ENCODE data around the gene LSAMP. TPM values are rescaled to one million over a fixed set of nuclear protein-coding genes. Genes with fewer than 3 reads are reported as not detected.

Gene LSAMP
- total RNA-seq, 1 donor, result 3.3 TPM

GRCh38 chr3:116045314-116045713 is 400.0 kb downstream of the LSAMP start:
- no peaks in the 10 kb centered on the region for H4K20me1 ChIP-seq (ENCODE audit: insufficient read depth, low read length)
- DNase-seq (ENCODE audit: insufficient read length, low spot score, missing footprints), result no peak
- H3K4me1 ChIP-seq (ENCODE audit: insufficient read depth, low read length), result no peaks in the 10 kb centered on the region
- no peaks in the 10 kb centered on the region for H3K36me3 ChIP-seq (ENCODE audit: insufficient read depth, low read length)
- no peak overlapping the region for H3K27ac ChIP-seq (ENCODE audit: low read depth, low read length)
- H3K79me2 ChIP-seq (ENCODE audit: insufficient read depth, low read length), result no peaks in the 10 kb centered on the region
- no peaks in the 10 kb centered on the region for H3K27me3 ChIP-seq (ENCODE audit: insufficient read depth, low read length)
- no peak for TF ChIP-seq CTCF (IDR thresholded peaks at IDR 0.05; ENCODE audit: extremely low read depth, low read depth, low read length)
- no peaks in the 10 kb centered on the region for H3K9me3 ChIP-seq (ENCODE audit: low read depth, low read length)
- no peak overlapping the region for H2AFZ ChIP-seq (ENCODE audit: low read length)
- H3K4me3 ChIP-seq (ENCODE audit: insufficient read depth, low read length), result no peak overlapping the region
- no peak overlapping the region for H3K4me2 ChIP-seq (ENCODE audit: insufficient read depth, low read length)

DNA sequence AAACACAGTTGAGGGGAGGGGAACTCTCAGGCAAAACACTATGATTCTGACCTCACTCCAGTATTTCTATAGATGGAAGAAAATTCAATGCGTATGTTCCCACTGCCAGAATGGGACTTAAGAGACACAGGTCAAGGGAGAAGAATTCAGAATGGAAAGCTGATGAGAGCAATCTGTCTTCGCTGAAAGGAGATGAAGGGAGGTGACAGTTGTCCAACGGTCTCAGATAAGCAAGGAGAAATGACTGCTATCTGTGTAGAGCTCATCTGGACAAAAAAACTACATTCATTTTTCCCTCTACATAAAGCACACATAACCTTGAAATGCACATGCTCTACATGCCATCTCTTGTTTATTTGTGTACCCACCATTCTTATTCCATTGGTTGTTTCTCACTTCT is 405.1 kb downstream of the LSAMP start:
- H3K4me3 ChIP-seq (ENCODE audit: insufficient read depth, low read length), result no peak overlapping the region
- TF ChIP-seq CTCF (IDR thresholded peaks at IDR 0.05; ENCODE audit: extremely low read depth, low read depth, low read length), result no peak
- H2AFZ ChIP-seq (ENCODE audit: low read length), result no peak overlapping the region
- no peak overlapping the region for H3K4me2 ChIP-seq (ENCODE audit: insufficient read depth, low read length)
- no peak for DNase-seq (ENCODE audit: insufficient read length, low spot score, missing footprints)
- no peaks in the 10 kb centered on the region for H3K27me3 ChIP-seq (ENCODE audit: insufficient read depth, low read length)
- no peaks in the 10 kb centered on the region for H3K9me3 ChIP-seq (ENCODE audit: low read depth, low read length)
- no peaks in the 10 kb centered on the region for H3K4me1 ChIP-seq (ENCODE audit: insufficient read depth, low read length)
- H3K36me3 ChIP-seq (ENCODE audit: insufficient read depth, low read length), result no peaks in the 10 kb centered on the region
- no peaks in the 10 kb centered on the region for H4K20me1 ChIP-seq (ENCODE audit: insufficient read depth, low read length)
- H3K27ac ChIP-seq (ENCODE audit: low read depth, low read length), result no peak overlapping the region
- H3K79me2 ChIP-seq (ENCODE audit: insufficient read depth, low read length), result no peaks in the 10 kb centered on the region

GRCh38 chr3:116039651-116039985 is 405.7 kb downstream of the LSAMP start:
- no peaks in the 10 kb centered on the region for H3K9me3 ChIP-seq (ENCODE audit: low read depth, low read length)
- H3K4me3 ChIP-seq (ENCODE audit: insufficient read depth, low read length), result no peak overlapping the region
- no peak overlapping the region for H3K4me2 ChIP-seq (ENCODE audit: insufficient read depth, low read length)
- no peaks in the 10 kb centered on the region for H3K27me3 ChIP-seq (ENCODE audit: insufficient read depth, low read length)
- no peaks in the 10 kb centered on the region for H3K4me1 ChIP-seq (ENCODE audit: insufficient read depth, low read length)
- H4K20me1 ChIP-seq (ENCODE audit: insufficient read depth, low read length), result no peaks in the 10 kb centered on the region
- TF ChIP-seq CTCF (IDR thresholded peaks at IDR 0.05; ENCODE audit: extremely low read depth, low read depth, low read length), result no peak
- no peak for DNase-seq (ENCODE audit: insufficient read length, low spot score, missing footprints)
- no peak overlapping the region for H3K27ac ChIP-seq (ENCODE audit: low read depth, low read length)
- no peaks in the 10 kb centered on the region for H3K79me2 ChIP-seq (ENCODE audit: insufficient read depth, low read length)
- H2AFZ ChIP-seq (ENCODE audit: low read length), result no peak overlapping the region
- no peaks in the 10 kb centered on the region for H3K36me3 ChIP-seq (ENCODE audit: insufficient read depth, low read length)

DNA sequence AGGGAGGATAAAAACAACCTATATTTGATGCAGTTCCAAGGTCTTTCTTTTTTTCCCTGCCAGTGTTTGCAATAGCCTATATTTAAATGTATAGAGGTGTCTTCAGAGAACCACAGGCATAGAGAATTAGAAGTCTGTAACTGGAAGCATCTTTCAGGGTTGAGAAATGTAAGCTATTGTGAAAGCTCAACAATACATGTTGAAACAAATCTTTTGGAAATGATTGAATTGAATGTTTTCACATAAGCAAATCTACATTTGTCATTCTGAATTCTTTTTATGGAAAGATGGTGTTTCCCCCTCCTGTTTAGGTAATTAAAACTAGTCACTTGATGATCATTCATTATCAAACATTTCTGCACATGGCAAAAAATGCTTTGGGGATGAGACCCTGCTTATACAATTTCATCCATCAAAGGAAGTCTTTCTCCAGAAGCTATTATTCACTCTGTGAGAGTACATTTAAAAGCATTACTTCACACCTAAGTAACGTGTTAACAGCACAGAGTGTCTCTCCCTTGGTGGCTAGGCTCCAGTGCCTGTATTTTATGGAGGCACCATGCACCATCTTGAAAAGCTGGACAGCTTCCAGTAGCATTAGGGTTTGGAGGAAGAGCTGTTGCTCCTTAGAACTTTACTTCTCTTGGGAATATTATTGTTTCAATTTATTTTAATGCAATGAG is 406.2 kb downstream of the LSAMP start:
- no peak for DNase-seq (ENCODE audit: insufficient read length, low spot score, missing footprints)
- no peak overlapping the region for H3K4me3 ChIP-seq (ENCODE audit: insufficient read depth, low read length)
- H3K4me2 ChIP-seq (ENCODE audit: insufficient read depth, low read length), result no peak overlapping the region
- no peaks in the 10 kb centered on the region for H3K9me3 ChIP-seq (ENCODE audit: low read depth, low read length)
- H3K27me3 ChIP-seq (ENCODE audit: insufficient read depth, low read length), result no peaks in the 10 kb centered on the region
- no peak for TF ChIP-seq CTCF (IDR thresholded peaks at IDR 0.05; ENCODE audit: extremely low read depth, low read depth, low read length)
- H3K4me1 ChIP-seq (ENCODE audit: insufficient read depth, low read length), result no peaks in the 10 kb centered on the region
- H3K36me3 ChIP-seq (ENCODE audit: insufficient read depth, low read length), result no peaks in the 10 kb centered on the region
- no peaks in the 10 kb centered on the region for H3K79me2 ChIP-seq (ENCODE audit: insufficient read depth, low read length)
- H2AFZ ChIP-seq (ENCODE audit: low read length), result no peak overlapping the region
- H3K27ac ChIP-seq (ENCODE audit: low read depth, low read length), result no peak overlapping the region
- H4K20me1 ChIP-seq (ENCODE audit: insufficient read depth, low read length), result no peaks in the 10 kb centered on the region

Measured in osteoblast (primary cell).